Common myeloid progenitor, CD34-positive (primary cell): ENCODE measurements around the gene SHROOM2.
"Not testable (repeated sequence)": the region's sequence is repeated elsewhere in the genome, so short reads cannot be mapped to it uniquely, and the experiment has no call there.

Experiments used
- CTCF ChIA-PET: fragments of 350-600 bp; sonication (Branson Sonifier 250); formaldehyde crosslinking; loops from one replicate; lab custom pipeline; 2021; ENCODE audit warnings: antibody characterized with exemption; lab: Charles Lee
- POLR2A ChIA-PET: fragments of 350-600 bp; sonication (Branson Sonifier 250); formaldehyde crosslinking; loops from one replicate; lab custom pipeline; 2021; ENCODE audit warnings: antibody characterized with exemption; lab: Charles Lee
- DNase-seq, 3 donors: peaks; one replicate each; pipeline versions ENCODE4 v3.0.0 to v3.0.0-alpha.2; 2013
- H3K27ac ChIP-seq, 2 experiments: 1 replicate in 1 of 2; 2 replicates in 1 of 2; pipeline ENCODE4 v1.7.0; 2013; ENCODE audit warnings: inconsistent platforms in 2 of 2, low read length in 2 of 2, mild to moderate bottlenecking in 2 of 2, low read depth in 1 of 2, moderate library complexity in 1 of 2; ENCODE audit not compliant: severe bottlenecking in 2 of 2, insufficient read depth in 1 of 2, poor library complexity in 1 of 2
- H3K27me3 ChIP-seq, 5 experiments: replicated peaks in 2 of 5; 1 replicate in 3 of 5; 2 replicates in 2 of 5; pipeline versions ENCODE4 v1.6.1 to v1.7.0; 2013; ENCODE audit warnings: low read length in 4 of 5, mild to moderate bottlenecking in 2 of 5, moderate library complexity in 2 of 5, inconsistent platforms in 1 of 5; ENCODE audit not compliant: insufficient read depth in 5 of 5, control insufficient read depth in 4 of 5
- H3K36me3 ChIP-seq, 4 experiments: 1 replicate in 2 of 4; 2 replicates in 2 of 4; pipeline versions ENCODE4 v1.6.1 to v1.7.0; 2013; ENCODE audit warnings: low read length in 3 of 4, control low read depth in 1 of 4, mild to moderate bottlenecking in 1 of 4; ENCODE audit not compliant: control insufficient read depth in 4 of 4, insufficient read depth in 4 of 4
- H3K4me1 ChIP-seq, 4 experiments: 1 replicate in 3 of 4; 2 replicates in 1 of 4; pipeline versions ENCODE4 v1.6.1 to v1.7.1; 2013; ENCODE audit warnings: low read length in 3 of 4, mild to moderate bottlenecking in 3 of 4, control low read depth in 1 of 4, inconsistent platforms in 1 of 4, moderate library complexity in 1 of 4; ENCODE audit not compliant: control insufficient read depth in 4 of 4, insufficient read depth in 4 of 4; ENCODE audit errors: control extremely low read depth in 1 of 4
- H3K4me3 ChIP-seq, 7 experiments: 1 replicate in 4 of 7; 2 replicates in 3 of 7; pipeline versions ENCODE4 v1.5.1 to v1.7.0; 2013; ENCODE audit warnings: mild to moderate bottlenecking in 7 of 7, low read length in 6 of 7, moderate library complexity in 6 of 7, inconsistent platforms in 2 of 7, low read depth in 2 of 7, control low read depth in 1 of 7; ENCODE audit not compliant: insufficient read depth in 4 of 7, control insufficient read depth in 1 of 7; ENCODE audit errors: extremely low read depth in 1 of 7
- H3K9me3 ChIP-seq, 5 experiments: 1 replicate in 4 of 5; 2 replicates in 1 of 5; pipeline versions ENCODE4 v1.6.1 to v1.7.1; 2013; ENCODE audit warnings: low read length in 4 of 5, mild to moderate bottlenecking in 2 of 5, inconsistent platforms in 1 of 5, low read depth in 1 of 5, moderate library complexity in 1 of 5; ENCODE audit not compliant: control insufficient read depth in 4 of 5, insufficient read depth in 2 of 5; ENCODE audit errors: control extremely low read depth in 1 of 5
- WGBS: methylation state at CpG from one replicate; pipeline ENCODE4 v1.1.5; 2013; ENCODE audit not compliant: insufficient coverage; 5-methylcytosine and 5-hydroxymethylcytosine counted together

Gene SHROOM2

GRCh38 chrX:9765072-9765736, 21.0 kb upstream of the SHROOM2 start:
- Histone ChIP-seq H3K36me3 (no peaks in the 10 kb centered on the region), H3K9me3 (peaks cover 0 to 6% (median 0%) of the 10 kb centered on the region in 5 experiments), H3K4me1 (peaks cover 0 to 7% (median 1%) of the 10 kb centered on the region in 4 experiments), H3K4me3 (peak overlapping the region in 1 of 7 experiments; percentile 28), H3K27ac (no peak overlapping the region), H3K27me3 (peaks cover 3 to 63% (median 19%) of the 10 kb centered on the region in 5 experiments)
- ChIA-PET CTCF (no interaction called here), POLR2A (no interaction called here)
- WGBS: 16% methylated on average over 55 of the region's 67 CpGs
- no peak for DNase-seq

DNA sequence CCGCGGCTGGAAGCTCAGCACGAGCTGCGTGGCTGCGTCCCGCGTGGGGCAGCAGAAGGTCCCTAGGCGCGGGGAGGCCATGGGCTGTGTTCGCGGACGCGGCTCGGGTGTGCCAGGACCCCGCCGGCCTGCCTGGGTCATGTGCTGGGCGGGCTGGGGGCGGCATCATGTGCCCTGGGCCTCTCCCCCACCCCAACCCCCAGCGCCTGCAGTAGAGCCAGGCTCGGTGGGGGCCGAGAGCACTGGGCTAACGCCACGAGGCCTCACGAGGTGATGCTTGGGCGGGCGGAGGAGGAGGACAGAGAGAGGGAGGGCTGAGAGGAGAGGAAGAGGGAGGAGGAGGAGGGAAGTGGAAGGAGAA, 20.5 kb upstream of the SHROOM2 start, which contains the start of gene GPR143:
TSS of gene GPR143 (minus strand) at position 111 of the 361 bp plus-strand sequence. CDS start at position 81, 30 bp downstream.
- WGBS: 12% methylated on average over 17 of the region's 26 CpGs
- Histone ChIP-seq H3K9me3 (peaks cover 0 to 6% (median 0%) of the 10 kb centered on the region in 5 experiments), H3K4me3 (peak within 1 kb of the TSS in 1 of 7 experiments; percentile 28), H3K27me3 (peaks cover 5 to 61% (median 19%) of the 10 kb centered on the region in 5 experiments), H3K36me3 (no peaks in the 10 kb centered on the region), H3K27ac (no peak within 1 kb of the TSS), H3K4me1 (peaks cover 0 to 7% (median 1%) of the 10 kb centered on the region in 4 experiments)
- no peak for DNase-seq
- POLR2A ChIA-PET: no interaction called here
- CTCF ChIA-PET: no interaction called here

DNA sequence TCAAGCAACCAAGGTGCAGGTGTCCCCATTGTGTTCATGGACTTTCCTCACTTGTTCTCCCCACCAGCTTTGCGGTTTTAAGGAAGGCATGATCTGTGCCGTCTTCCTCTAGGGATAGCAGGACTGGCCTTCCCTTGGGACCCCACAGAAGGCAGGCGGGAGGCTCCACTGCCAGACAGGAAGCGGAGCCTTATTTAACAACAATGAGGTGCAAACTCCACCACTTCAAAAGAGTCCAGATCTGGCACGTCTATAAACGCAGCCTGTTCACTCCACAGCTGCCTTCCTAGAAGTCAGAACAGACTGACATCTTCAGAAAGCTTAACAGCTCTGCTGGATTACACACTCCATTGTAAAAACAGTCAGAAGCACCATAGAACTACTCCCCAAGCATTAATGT, 18.9 kb upstream of the SHROOM2 start:
- Histone ChIP-seq H3K36me3 (no peaks in the 10 kb centered on the region), H3K9me3 (peaks cover 0 to 6% (median 0%) of the 10 kb centered on the region in 5 experiments), H3K27me3 (peaks cover 5 to 70% (median 19%) of the 10 kb centered on the region in 5 experiments), H3K4me1 (peaks cover 0 to 7% (median 1%) of the 10 kb centered on the region in 4 experiments), H3K27ac (no peak overlapping the region), H3K4me3 (no peak overlapping the region)
- DNase-seq: no peak
- 50% methylated on average over 6 of the region's 6 CpGs for WGBS
- ChIA-PET CTCF (interaction anchor here (1.1 kb wide), 1 partner anchor 10 kb away, joined by 3 read pairs; no protein-coding TSS in a partner anchor), POLR2A (no interaction called here)

- H3K9me3 ChIP-seq, POLR2A ChIA-PET, H3K27ac ChIP-seq, DNase-seq, CTCF ChIA-PET, H3K4me3 ChIP-seq, H3K36me3 ChIP-seq, H3K4me1 ChIP-seq: not testable (repeated sequence)
- H3K27me3 ChIP-seq: peaks cover 5 to 72% (median 16%) of the 10 kb centered on the region in 5 experiments
- 100% methylated on average over 1 of the region's 5 CpGs for WGBS
Measured at GRCh38 chrX:9768321-9768839, 17.8 kb upstream of the SHROOM2 start.

GRCh38 chrX:9770319-9770718, 15.9 kb upstream of the SHROOM2 start:
- WGBS: 50% methylated on average over 1 of the region's 1 CpG
- Histone ChIP-seq H3K4me1 (peaks cover 0 to 4% (median 1%) of the 10 kb centered on the region in 4 experiments), H3K27ac (no peak overlapping the region), H3K9me3 (peaks cover 0 to 6% (median 0%) of the 10 kb centered on the region in 5 experiments), H3K36me3 (no peaks in the 10 kb centered on the region), H3K27me3 (peaks cover 5 to 70% (median 9%) of the 10 kb centered on the region in 5 experiments), H3K4me3 (no peak overlapping the region)
- ChIA-PET POLR2A (no interaction called here), CTCF (no interaction called here)
- peak in 1 of 3 donors; percentile 41 for DNase-seq

- Histone ChIP-seq H3K4me3 (no peak overlapping the region), H3K27ac (no peak overlapping the region), H3K4me1 (peaks cover 0 to 10% (median 4%) of the 10 kb centered on the region in 4 experiments), H3K36me3 (no peaks in the 10 kb centered on the region), H3K9me3 (peaks cover 0 to under 1% (median 0%) of the 10 kb centered on the region in 5 experiments), H3K27me3 (peaks cover 3 to 64% (median 8%) of the 10 kb centered on the region in 5 experiments)
- DNase-seq: no peak
- ChIA-PET CTCF (interaction anchor here (1.8 kb wide), 1 partner anchor 9 kb away, joined by 4 read pairs; no protein-coding TSS in a partner anchor), POLR2A (no interaction called here)
- WGBS: 93% methylated on average over 5 of the region's 6 CpGs
Measured at GRCh38 chrX:9772943-9773342, 13.3 kb upstream of the SHROOM2 start.

GRCh38 chrX:9775930-9776329, 10.3 kb upstream of the SHROOM2 start:
- POLR2A ChIA-PET: interaction anchor here (0.6 kb wide), 1 partner anchor 116 kb away, joined by 4 read pairs; no protein-coding TSS in a partner anchor
- H3K4me1 ChIP-seq: peaks cover 0 to 10% (median 4%) of the 10 kb centered on the region in 4 experiments
- H3K36me3 ChIP-seq: no peaks in the 10 kb centered on the region
- CTCF ChIA-PET: no interaction called here
- peaks cover 0 to 76% (median 4%) of the 10 kb centered on the region in 5 experiments for H3K27me3 ChIP-seq
- no peak overlapping the region for H3K4me3 ChIP-seq
- WGBS: 40% methylated on average over 8 of the region's 8 CpGs
- H3K27ac ChIP-seq: no peak overlapping the region
- H3K9me3 ChIP-seq: peaks cover 0 to 3% (median 0%) of the 10 kb centered on the region in 5 experiments
- DNase-seq: peak; percentile 27 to 69 (median 66)
